H9 (cell line): ENCODE data around the gene KCNQ2. TPM values are rescaled to one million over a fixed set of nuclear protein-coding genes. Genes with fewer than 3 reads are reported as not detected.

Experiments
- DNase-seq: peaks from one replicate; pipeline ENCODE4 v3.0.0-alpha.2; 2017
- H2AFZ ChIP-seq: one replicate; pipeline ENCODE4 v1.6.1; 2013; ENCODE audit warnings: mild to moderate bottlenecking, low read length, control low read depth, moderate library complexity
- H2AK5ac ChIP-seq: 2 replicates; pipeline ENCODE4 v1.6.1; 2013; ENCODE audit warnings: low read length, control low read depth, mixed read lengths; ENCODE audit not compliant: insufficient read length
- H2BK120ac ChIP-seq: one replicate; pipeline ENCODE4 v1.6.1; 2013; ENCODE audit warnings: low read depth, mild to moderate bottlenecking, low read length, control low read depth, inconsistent platforms; ENCODE audit not compliant: poor library complexity, severe bottlenecking
- H2BK12ac ChIP-seq: 2 replicates; pipeline ENCODE4 v1.6.1; 2013; ENCODE audit warnings: low read length, control low read depth, mixed read lengths, low read depth; ENCODE audit not compliant: insufficient read length
- H2BK15ac ChIP-seq: 2 replicates; pipeline ENCODE4 v1.6.1; 2013; ENCODE audit warnings: low read depth, low read length, control low read depth
- H2BK20ac ChIP-seq: one replicate; pipeline ENCODE4 v1.6.1; 2013; ENCODE audit warnings: low read depth, mild to moderate bottlenecking, low read length, control low read depth, inconsistent platforms; ENCODE audit not compliant: poor library complexity, severe bottlenecking
- H2BK5ac ChIP-seq: 2 replicates; pipeline ENCODE4 v1.6.1; 2013; ENCODE audit warnings: low read length, control low read depth, mixed read lengths; ENCODE audit not compliant: insufficient read length
- H3K14ac ChIP-seq: 2 replicates; pipeline ENCODE4 v1.6.1; 2013; ENCODE audit warnings: low read length, control low read depth; ENCODE audit not compliant: insufficient read depth
- H3K18ac ChIP-seq: 2 replicates; pipeline ENCODE4 v1.6.1; 2013; ENCODE audit warnings: low read depth, mild to moderate bottlenecking, mixed read lengths, low read length, control low read depth; ENCODE audit not compliant: insufficient read length
- H3K23ac ChIP-seq: 2 replicates; pipeline ENCODE4 v1.6.1; 2013; ENCODE audit warnings: low read length, control low read depth, mixed read lengths, low read depth; ENCODE audit not compliant: insufficient read length
- H3K23me2 ChIP-seq: 2 replicates; pipeline ENCODE4 v1.6.1; 2013; ENCODE audit warnings: low read depth, mild to moderate bottlenecking, mixed read lengths, low read length, control low read depth; ENCODE audit not compliant: insufficient read length, poor library complexity, severe bottlenecking
- H3K27ac ChIP-seq: 2 replicates; pipeline ENCODE4 v1.5.1; 2013; ENCODE audit warnings: low read length, control low read depth, mixed read lengths, low read depth; ENCODE audit not compliant: insufficient read length
- H3K27me3 ChIP-seq: 2 replicates; pipeline ENCODE4 v1.6.1; 2013; ENCODE audit warnings: low read length, control low read depth, inconsistent platforms; ENCODE audit not compliant: insufficient read depth
- H3K4ac ChIP-seq: 2 replicates; pipeline ENCODE4 v1.6.1; 2013; ENCODE audit warnings: low read depth, mild to moderate bottlenecking, control low read depth, inconsistent platforms, low read length, moderate library complexity
- H3K4me1 ChIP-seq: 2 replicates; pipeline ENCODE4 v1.6.1; 2013; ENCODE audit warnings: low read length, control low read depth, inconsistent platforms; ENCODE audit not compliant: insufficient read depth
- H3K4me2 ChIP-seq: 2 replicates; pipeline ENCODE4 v1.6.1; 2013; ENCODE audit warnings: low read length, control low read depth, mixed read lengths; ENCODE audit not compliant: insufficient read length, insufficient read depth
- H3K56ac ChIP-seq: 2 replicates; pipeline ENCODE4 v1.6.1; 2013; ENCODE audit warnings: low read depth, mild to moderate bottlenecking, mixed read lengths, low read length, control low read depth; ENCODE audit not compliant: insufficient read length
- H3K79me1 ChIP-seq: 2 replicates; pipeline ENCODE4 v1.6.1; 2013; ENCODE audit warnings: low read depth, mild to moderate bottlenecking, moderate library complexity, low read length, control low read depth, inconsistent platforms; ENCODE audit not compliant: insufficient read depth, poor library complexity, severe bottlenecking
- H3K79me2 ChIP-seq: 2 replicates; pipeline ENCODE4 v1.6.1; 2013; ENCODE audit warnings: low read length, control low read depth, inconsistent platforms; ENCODE audit not compliant: insufficient read depth
- H3K9ac ChIP-seq: 2 replicates; pipeline ENCODE4 v1.6.1; 2013; ENCODE audit warnings: low read length, control low read depth, mixed read lengths; ENCODE audit not compliant: insufficient read length; ENCODE audit errors: extremely low read depth
- H3K9me3 ChIP-seq: one replicate; pipeline ENCODE4 v1.6.1; 2013; ENCODE audit warnings: low read depth, low read length, inconsistent platforms; ENCODE audit not compliant: control insufficient read depth
- H3T11ph ChIP-seq: one replicate; pipeline ENCODE4 v1.6.1; 2013; ENCODE audit warnings: mild to moderate bottlenecking, low read length, control low read depth, inconsistent platforms
- H4K20me1 ChIP-seq: one replicate; pipeline ENCODE4 v1.6.1; 2013; ENCODE audit not compliant: control insufficient read depth, insufficient read length, insufficient read depth
- H4K5ac ChIP-seq: 2 replicates; pipeline ENCODE4 v1.6.1; 2013; ENCODE audit warnings: low read depth, mild to moderate bottlenecking, mixed read lengths, low read length, control low read depth; ENCODE audit not compliant: insufficient read length
- H4K8ac ChIP-seq: replicated peaks from 2 replicates; pipeline ENCODE4 v1.6.1; 2013; ENCODE audit warnings: low read length, control low read depth, mixed read lengths, low read depth; ENCODE audit not compliant: insufficient read length
- H4K91ac ChIP-seq: 2 replicates; pipeline ENCODE4 v1.6.1; 2013; ENCODE audit warnings: low read depth, mild to moderate bottlenecking, moderate library complexity, mixed read lengths, low read length, control low read depth; ENCODE audit not compliant: insufficient read length
- H3K27ac Mint-ChIP-seq, 3 experiments: 2 replicates in 2 of 3; 3 replicates in 1 of 3; pipeline ENCODE4 v1.8.0; 2020 to 2021; ENCODE audit warnings: mixed read lengths in 3 of 3, mild to moderate bottlenecking in 1 of 3, moderate library complexity in 1 of 3
- H3K27me3 Mint-ChIP-seq: 2 replicates; pipeline ENCODE4 v1.8.0; 2021; ENCODE audit warnings: low read depth, mild to moderate bottlenecking, moderate library complexity, mixed read lengths
- H3K36me3 Mint-ChIP-seq, 3 experiments: 2 replicates in 2 of 3; 3 replicates in 1 of 3; pipeline ENCODE4 v1.8.0; 2020 to 2021; ENCODE audit warnings: low read depth in 3 of 3, mixed read lengths in 3 of 3; ENCODE audit not compliant: insufficient read depth in 1 of 3
- H3K4me1 Mint-ChIP-seq, 2 experiments: 2 replicates each; pipeline ENCODE4 v1.8.0; 2020; ENCODE audit warnings: mixed read lengths in 2 of 2
- H3K4me3 Mint-ChIP-seq, 2 experiments: 2 replicates in 1 of 2; 3 replicates in 1 of 2; pipeline ENCODE4 v1.8.0; 2020 to 2021; ENCODE audit warnings: mild to moderate bottlenecking in 2 of 2, mixed read lengths in 2 of 2, moderate library complexity in 1 of 2
- H3K9me3 Mint-ChIP-seq, 2 experiments: 2 replicates in 1 of 2; 3 replicates in 1 of 2; pipeline ENCODE4 v1.8.0; 2020; ENCODE audit warnings: mild to moderate bottlenecking in 2 of 2, mixed read lengths in 2 of 2, moderate library complexity in 1 of 2
- CTCF ChIP-seq: fragments of 200-600 bp; sonication (generic); conservative IDR thresholded peaks from 3 replicates; pipeline ENCODE4 v1.8.0; 2021; ENCODE audit warnings: antibody characterized with exemption, mild to moderate bottlenecking
- whole genome bisulfite sequencing: extraction: QIAGEN DNeasy Blood & Tissue Kit; methylation state at CpG from one replicate; pipeline ENCODE4 v1.1.7; 2013; ENCODE audit warnings: missing lambda C conversion rate, low lambda C conversion rate, mixed read lengths; ENCODE audit not compliant: insufficient read length; ENCODE audit errors: extremely low coverage; 5-methylcytosine and 5-hydroxymethylcytosine counted together
- total RNA-seq: library from RNA; stranded (reverse); gene quantifications from 2 replicates; pipeline ENCODE4 v1.2.1, GENCODE V29; 2021

The KCNQ2 gene
- total RNA-seq, 1 experiment from 2014 or later = 69.2 TPM

GRCh38 chr20:63452821-63453523 is 19.5 kb downstream of the KCNQ2 start:
- Mint-ChIP-seq H3K9me3 (no peaks in the 10 kb centered on the region), H3K4me3 (no peak overlapping the region), H3K27ac (no peak overlapping the region; a peak in 1 of 7 replicates), H3K36me3 (peaks cover 0 to 10% (median 1%) of the 10 kb centered on the region in 3 experiments; a peak in 3 of 7 replicates), H3K4me1 (peaks cover 20 to 50% of the 10 kb centered on the region in 2 experiments), H3K27me3 (no peaks in the 10 kb centered on the region)
- H3K9me3 ChIP-seq = no peaks in the 10 kb centered on the region
- H2BK5ac ChIP-seq = no peak overlapping the region
- H3K14ac ChIP-seq = no peak overlapping the region; the same call in 1 of the 2 replicates
- WGBS = no CpG with 5 or more reads among the region's 46 CpGs
- H3K79me1 ChIP-seq = no peaks in the 10 kb centered on the region
- no peak overlapping the region for H3K27ac ChIP-seq
- H3K79me2 ChIP-seq = no peaks in the 10 kb centered on the region; the same call in 1 of the 2 replicates
- no peak overlapping the region for H3K23ac ChIP-seq
- no peak overlapping the region for H2BK120ac ChIP-seq
- H4K5ac ChIP-seq = no peak overlapping the region
- peak; percentile 71 for DNase-seq
- no peaks in the 10 kb centered on the region for H3K23me2 ChIP-seq
- H3K4ac ChIP-seq = no peak overlapping the region
- H2BK15ac ChIP-seq = no peak overlapping the region
- H3K56ac ChIP-seq = no peak overlapping the region
- H3K27me3 ChIP-seq = no peaks in the 10 kb centered on the region
- no peak overlapping the region for H3K9ac ChIP-seq
- no peak overlapping the region for H3T11ph ChIP-seq
- peaks cover 2% of the 10 kb centered on the region for H4K20me1 ChIP-seq
- H4K91ac ChIP-seq = no peak overlapping the region
- no peak overlapping the region for H3K4me2 ChIP-seq
- TF ChIP-seq CTCF = no peak
- no peak overlapping the region for H2AK5ac ChIP-seq
- H2BK20ac ChIP-seq = no peak overlapping the region
- H3K4me1 ChIP-seq = no peaks in the 10 kb centered on the region; the same call in 1 of the 2 replicates
- no peak overlapping the region for H4K8ac ChIP-seq
- no peak overlapping the region for H2BK12ac ChIP-seq
- no peak overlapping the region for H2AFZ ChIP-seq
- H3K18ac ChIP-seq = no peak overlapping the region
